GM12872 (cell line): Measurements from ENCODE around the gene CDH2.

ENCODE experiments used
- TF ChIP-seq, protein P1 (sequence below): IDR thresholded peaks from 3 replicates; pipeline ENCODE4 v1.5.1; 2011; ENCODE audit warnings: low read depth, mild to moderate bottlenecking, low read length, moderate library complexity; ENCODE audit not compliant: insufficient read depth

Gene CDH2

DNA sequence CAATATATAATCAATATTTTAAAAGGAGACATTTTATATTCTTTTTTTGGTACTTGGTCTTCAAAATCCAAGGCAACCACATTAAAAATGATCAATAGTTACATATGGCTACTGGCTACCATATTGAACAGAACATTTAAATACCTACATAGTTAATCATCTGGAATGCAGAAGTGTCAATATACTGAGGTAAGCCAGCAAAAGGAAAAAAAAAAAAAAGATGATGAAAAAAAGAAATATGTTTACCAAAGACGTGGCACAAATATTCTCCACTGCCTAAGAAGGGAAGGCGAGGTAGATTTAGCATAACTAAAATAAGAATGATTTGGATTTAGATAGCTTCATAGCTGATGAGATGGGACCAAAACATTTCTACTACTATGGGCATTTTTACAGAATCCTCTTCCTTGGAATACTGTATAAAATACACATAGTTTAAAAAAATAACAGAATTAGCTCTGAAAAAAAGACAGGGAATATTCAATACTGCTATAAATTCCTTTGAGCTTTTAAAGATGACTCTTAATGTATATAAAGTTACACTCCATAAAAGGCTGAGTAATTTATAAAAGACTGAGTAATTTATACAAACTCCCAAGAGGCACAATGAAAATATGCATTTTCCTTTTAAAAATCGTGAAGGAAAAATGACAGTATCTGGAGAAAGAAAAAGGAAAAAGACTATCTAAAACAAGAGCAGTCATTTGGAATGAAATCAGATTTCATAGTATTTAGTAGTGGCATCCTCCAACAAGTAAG is 63.5 kb downstream of the CDH2 start:
- TF ChIP-seq, protein P1, sequence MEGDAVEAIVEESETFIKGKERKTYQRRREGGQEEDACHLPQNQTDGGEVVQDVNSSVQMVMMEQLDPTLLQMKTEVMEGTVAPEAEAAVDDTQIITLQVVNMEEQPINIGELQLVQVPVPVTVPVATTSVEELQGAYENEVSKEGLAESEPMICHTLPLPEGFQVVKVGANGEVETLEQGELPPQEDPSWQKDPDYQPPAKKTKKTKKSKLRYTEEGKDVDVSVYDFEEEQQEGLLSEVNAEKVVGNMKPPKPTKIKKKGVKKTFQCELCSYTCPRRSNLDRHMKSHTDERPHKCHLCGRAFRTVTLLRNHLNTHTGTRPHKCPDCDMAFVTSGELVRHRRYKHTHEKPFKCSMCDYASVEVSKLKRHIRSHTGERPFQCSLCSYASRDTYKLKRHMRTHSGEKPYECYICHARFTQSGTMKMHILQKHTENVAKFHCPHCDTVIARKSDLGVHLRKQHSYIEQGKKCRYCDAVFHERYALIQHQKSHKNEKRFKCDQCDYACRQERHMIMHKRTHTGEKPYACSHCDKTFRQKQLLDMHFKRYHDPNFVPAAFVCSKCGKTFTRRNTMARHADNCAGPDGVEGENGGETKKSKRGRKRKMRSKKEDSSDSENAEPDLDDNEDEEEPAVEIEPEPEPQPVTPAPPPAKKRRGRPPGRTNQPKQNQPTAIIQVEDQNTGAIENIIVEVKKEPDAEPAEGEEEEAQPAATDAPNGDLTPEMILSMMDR = no peak

GRCh38 chr18:28112056-28112470 is 64.9 kb downstream of the CDH2 start:
- TF ChIP-seq, protein P1 = no peak

DNA sequence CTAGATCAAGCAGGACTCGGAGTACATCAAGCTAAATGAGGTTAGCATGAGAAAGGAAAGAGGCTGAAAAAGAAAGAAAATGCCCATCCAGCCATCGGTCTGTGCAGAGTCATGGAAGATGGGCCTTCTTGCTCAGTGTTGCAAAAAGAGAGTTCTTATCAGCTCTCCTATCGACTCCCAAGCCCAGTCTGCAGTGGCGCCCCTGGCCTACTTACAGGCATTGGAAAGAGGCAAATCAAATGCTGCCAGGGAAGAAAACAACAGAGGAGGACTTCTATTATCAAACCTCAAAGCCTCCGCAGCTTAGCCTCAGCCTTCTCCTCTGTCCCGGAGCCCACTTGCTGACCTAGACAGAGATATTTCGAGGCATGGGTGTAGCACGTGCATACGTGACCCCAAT is 66.0 kb downstream of the CDH2 start:
- TF ChIP-seq, protein P1 = no peak

DNA sequence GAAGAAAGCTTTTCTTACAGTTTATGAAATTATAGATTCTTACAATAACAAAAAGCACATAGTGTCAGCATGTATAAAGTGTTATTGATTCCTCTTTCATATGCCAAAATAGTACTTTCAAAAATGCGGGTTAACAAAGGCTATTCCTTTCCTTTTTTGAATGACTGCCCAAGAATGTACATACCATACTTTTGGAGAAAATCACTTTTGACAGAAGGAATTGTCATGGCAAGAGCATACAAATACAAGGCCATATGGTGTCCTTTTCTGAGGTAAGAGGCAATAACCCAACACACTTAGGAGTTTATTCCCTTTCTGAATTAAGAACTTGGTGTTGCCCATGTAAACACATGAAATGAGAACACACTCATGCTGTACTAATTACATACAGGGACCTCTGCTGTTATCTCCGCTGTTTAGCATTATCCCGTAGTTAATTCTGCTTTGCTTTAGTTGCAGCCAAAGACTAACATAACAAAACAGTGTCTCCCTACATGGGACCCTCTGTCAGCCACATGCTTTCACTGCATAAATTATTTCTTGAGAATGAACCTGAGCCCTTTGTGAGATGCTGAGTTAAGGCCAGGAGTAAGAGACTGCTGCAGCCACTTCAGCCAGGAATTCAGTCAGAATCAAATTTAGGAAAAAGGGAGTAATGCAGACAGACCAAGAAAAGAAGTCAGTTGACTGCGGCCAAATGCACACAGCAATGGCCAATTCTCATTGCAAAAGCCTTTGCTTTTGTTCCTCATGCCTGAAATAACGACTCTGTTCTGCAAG is 67.0 kb downstream of the CDH2 start:
- TF ChIP-seq, protein P1 = no peak

DNA sequence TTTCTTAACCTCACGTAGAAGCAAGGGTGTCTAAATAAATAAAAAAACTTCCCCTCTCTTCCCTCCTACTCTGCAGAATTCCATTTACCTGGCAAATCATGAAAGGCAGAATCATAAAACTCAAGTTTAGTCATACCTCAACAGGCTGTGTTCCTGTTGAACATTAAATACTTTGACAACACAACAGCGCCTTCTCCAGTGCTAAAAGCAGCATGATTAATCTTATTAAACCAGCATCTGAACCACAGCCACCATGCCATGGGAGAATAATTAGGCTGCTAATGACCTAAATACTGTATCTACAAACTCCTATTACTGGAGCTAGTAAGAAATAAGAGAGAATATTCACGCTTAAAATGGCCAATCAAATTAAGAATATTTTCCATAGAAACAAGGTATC is 68.1 kb downstream of the CDH2 start:
- TF ChIP-seq, protein P1 = no peak

GRCh38 chr18:28108254-28108653 is 68.7 kb downstream of the CDH2 start:
- TF ChIP-seq, protein P1 = no peak

DNA sequence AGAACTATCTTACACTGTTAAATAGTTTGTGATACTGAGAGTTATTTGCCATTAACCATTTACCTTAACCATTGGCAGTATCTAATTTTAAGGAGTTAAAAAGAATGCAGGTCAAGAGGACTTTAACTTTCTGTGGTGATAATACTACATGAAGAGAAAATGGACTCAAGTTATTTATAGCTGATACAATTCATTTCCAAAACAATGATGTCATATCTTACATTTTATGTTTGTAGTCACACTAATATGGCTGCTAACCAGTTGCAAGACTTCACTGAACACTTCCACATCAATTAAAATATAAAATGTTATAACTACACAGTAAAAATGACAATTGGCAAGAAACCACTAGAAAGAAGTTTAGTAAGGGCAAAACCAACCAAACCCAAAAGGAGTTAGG is 77.7 kb downstream of the CDH2 start:
- TF ChIP-seq, protein P1 = no peak
